Stimulated activated CD4-positive, alpha-beta T cell treated with anti-CD3 and anti-CD28 coated beads, TNF-alpha, amount 100 ng/mL, for 48 hours (primary cell): ENCODE measurements around the gene LPAR4.
"Not testable (repeated sequence)": the region's sequence is repeated elsewhere in the genome, so short reads cannot be mapped to it uniquely, and the experiment has no call there.

Experiments used
- DNase-seq, 3 donors: peaks; one replicate each; pipeline ENCODE4 v3.0.0-alpha.2; 2020; ENCODE audit warnings: low read depth in 3 of 3

LPAR4 gene, protein sequence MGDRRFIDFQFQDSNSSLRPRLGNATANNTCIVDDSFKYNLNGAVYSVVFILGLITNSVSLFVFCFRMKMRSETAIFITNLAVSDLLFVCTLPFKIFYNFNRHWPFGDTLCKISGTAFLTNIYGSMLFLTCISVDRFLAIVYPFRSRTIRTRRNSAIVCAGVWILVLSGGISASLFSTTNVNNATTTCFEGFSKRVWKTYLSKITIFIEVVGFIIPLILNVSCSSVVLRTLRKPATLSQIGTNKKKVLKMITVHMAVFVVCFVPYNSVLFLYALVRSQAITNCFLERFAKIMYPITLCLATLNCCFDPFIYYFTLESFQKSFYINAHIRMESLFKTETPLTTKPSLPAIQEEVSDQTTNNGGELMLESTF

DNA sequence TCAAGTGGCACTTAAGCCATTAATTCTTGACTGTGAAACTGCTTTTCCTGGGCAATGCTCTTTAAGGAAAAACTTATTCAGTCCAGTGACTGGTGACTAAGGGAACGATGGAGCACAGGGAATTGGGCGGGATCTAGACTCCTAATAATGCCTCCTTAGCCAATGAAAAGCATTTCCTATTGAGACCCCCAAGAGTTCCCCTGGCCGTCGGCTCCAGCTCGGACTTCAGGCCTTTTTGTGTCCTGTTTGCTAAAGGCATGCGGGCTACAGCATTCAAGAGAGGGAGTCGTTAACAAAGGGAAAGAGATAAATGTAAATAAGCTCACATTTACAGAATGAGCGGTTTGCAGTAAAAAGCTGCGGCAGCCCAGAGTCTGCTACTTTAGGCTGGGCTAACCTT is at the start of gene LPAR4:
Gene LPAR4, plus strand, starts transcription at position 232 of the 400 bp plus-strand sequence. CDS start 7,150 bp downstream, outside the sequence.
- no peak for DNase-seq

DNA sequence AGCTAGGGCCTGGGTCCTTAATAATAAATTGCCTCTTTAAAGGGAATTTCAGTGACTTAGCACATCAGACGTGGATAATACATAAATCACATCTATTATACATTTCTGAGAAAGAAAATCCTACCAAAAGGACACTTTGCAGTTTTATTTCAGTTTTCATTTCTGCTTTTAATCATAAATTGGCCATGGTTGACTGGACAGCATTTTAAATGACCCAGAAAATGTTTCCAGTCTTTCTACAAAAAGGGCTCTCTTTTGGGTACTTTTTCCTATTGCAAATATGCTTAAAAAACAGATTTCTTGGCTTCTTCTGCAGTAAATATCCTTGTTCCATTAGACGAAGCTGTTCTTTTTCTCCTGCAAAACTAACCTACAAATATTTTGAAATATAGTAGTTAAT is 41.4 kb upstream of the LPAR4 start:
- DNase-seq: no peak

DNA sequence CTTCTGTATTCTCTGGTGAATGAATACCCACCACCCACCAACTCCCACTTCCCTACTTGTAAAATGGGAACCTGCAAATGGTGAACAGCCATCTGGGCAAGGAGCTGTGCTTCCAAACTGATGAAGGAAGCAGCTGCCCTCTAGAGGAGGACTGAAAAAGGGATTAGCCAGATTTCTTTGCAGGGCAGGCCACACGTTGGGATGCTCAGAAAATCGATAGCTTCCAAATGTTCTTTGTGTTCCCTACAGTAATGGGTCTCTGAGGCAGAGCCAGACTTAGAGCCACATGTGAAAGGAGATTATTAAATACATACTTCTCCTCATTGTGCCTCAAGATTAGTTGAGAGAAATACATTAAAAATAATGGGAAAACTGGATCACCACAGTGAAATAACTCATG is 39.3 kb upstream of the LPAR4 start:
- no peak for DNase-seq

DNA sequence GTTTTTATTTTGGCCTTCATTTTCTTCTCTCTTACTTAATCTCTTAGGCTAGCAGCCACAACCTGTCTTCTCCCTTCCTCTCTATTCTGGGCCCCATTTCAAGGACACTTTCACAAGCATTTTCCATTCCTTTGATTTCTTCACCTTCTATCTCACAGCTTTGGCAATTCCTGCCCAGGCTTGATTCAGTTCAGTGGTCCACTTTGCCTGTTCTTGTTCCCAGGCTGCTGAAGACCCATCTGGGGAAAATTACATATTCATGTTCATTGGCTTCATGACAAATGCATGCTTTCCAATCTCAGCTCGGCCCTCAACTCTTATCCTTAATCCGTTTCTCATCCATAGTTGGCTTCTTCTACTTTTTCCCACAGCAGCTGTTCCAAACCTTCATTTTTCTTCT is 38.7 kb upstream of the LPAR4 start:
- DNase-seq: no peak

DNA sequence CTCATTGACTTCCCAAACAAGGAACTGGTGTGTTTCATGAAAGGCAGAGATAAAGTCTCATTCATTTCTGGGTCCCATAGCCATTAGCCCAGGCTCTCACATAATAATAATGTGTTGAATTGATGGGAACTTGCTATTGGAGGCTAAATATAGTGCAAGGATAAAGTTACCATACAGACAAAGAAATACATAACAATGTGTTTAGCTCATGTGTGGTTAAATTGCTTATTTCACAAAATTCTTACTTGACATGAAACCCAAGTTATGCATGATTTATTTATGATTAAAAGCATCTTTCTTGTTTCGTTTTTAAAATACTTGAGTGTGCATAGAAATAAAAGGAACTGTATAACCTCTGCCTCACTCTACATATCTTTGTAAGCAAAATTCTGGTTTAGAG is 37.3 kb upstream of the LPAR4 start:
- no peak for DNase-seq

DNA sequence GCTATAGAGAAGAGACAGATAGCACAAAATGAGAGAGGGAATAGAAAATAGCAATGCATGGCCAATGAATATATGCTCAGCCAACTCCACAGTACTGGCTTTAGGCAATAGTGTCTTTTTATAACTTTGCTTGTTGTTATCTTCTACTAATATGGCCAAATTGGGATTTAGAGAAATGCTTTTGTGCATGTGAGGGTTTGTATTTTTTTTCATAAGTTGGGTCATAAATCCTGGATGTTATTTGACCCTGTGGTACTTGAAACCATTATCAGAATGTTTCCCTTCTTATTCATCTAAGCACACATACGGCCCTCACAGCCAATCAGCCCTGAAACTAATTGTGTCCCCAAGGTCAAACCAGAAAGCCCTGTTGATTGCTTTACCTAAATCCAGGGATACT is 35.2 kb upstream of the LPAR4 start:
- no peak for DNase-seq

DNA sequence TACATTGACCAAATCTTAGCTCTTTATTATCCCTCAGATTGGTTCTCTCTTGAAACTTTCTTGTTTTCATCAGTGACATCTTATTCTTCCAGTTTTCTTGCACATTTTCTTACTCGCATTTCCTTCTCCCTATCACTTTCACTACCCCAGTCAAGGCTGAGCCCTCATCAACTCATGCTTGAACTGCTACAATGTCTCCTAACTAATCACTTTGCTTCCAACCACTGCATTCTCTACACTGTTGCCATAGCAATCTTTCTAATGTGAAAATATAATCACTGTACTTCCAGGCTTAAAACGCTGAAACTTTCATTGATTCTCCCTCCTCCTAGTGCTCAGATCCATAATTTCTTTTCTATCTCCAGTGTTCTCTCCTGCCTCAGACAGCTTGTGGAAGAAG is 22.2 kb upstream of the LPAR4 start:
- no peak for DNase-seq

DNA sequence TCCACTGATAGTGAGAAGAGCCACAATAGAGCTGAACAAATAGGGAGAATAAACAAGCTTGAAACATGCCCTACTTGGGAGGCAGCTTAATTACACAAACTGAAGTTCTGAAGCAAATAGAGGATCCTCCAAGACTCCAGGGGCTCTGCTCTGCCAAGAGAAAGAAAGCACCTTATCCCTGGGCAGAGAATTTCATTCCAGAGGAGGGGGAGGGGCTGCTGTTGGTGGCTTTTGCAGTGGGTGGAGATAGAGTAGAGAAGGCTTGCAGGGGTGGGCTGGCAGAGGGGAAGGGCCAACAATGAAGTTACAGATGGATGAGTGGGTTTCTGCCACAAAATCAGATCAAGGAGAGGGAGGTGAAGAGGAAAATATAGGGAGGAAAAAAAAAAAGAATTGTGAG is 1.0 kb upstream of the LPAR4 start:
- DNase-seq: no peak

DNA sequence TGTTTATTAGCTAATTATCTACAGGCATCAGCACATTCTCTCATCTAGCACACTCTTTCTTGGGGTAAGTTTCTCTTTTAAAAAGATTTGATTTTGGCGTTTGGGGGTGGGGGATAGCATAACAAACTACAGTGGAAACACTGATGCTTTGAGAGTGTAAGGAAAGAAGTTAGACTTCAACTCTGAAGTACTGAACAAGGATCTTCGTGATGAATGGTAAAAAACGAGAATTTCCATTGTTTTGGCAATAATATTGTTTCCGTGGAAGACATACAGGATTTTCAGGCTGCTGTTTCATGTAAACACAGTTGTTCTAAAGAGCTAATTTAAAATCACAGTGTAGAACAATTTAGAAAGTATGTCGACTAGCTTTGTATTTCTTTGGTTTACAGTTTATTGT is 451 bp downstream of the LPAR4 start:
- no peak for DNase-seq

DNA sequence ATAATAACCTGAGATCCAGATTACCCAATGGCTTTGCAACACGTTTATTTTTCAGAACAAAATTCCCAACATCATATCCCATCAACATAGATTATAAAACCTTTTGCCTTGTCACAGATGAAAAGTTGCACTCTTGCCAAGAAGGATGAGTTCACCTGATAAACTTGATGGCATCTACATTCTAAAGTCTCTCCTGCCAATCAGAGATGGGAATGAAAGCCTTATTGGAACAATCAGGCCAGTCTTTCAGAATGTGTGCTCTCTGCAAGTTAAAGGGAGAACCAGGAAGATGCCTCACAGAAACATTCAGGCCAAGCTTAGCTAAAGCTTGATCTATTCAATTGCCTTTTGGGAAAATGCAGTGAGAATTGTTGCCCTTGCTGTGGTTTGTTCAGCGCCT is 1.3 kb downstream of the LPAR4 start:
- DNase-seq: no peak

DNA sequence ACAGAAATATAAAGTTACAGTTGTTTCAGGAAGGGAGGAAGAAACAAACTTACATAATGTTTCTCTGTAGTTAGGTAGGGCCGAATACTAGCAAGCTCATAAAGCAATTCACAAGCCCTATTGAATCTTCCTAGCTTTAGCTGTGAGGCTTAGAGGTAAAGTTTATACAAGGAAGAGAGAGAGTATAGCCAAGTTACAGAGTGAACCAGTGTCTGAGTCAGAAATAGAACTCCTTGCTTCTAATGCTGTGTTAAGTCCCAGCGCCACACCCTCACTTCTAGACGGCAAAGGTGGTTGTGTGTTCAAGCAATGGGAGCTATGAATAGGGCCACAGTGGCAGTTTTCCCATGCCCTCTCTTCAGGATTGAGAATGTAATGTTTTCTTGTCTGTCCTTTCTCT is 6.1 kb downstream of the LPAR4 start:
- DNase-seq: no peak

DNA sequence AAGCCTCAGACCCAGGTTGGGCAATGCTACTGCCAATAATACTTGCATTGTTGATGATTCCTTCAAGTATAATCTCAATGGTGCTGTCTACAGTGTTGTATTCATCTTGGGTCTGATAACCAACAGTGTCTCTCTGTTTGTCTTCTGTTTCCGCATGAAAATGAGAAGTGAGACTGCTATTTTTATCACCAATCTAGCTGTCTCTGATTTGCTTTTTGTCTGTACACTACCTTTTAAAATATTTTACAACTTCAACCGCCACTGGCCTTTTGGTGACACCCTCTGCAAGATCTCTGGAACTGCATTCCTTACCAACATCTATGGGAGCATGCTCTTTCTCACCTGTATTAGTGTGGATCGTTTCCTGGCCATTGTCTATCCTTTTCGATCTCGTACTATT is 7.4 kb downstream of the LPAR4 start:
- no peak for DNase-seq

DNA sequence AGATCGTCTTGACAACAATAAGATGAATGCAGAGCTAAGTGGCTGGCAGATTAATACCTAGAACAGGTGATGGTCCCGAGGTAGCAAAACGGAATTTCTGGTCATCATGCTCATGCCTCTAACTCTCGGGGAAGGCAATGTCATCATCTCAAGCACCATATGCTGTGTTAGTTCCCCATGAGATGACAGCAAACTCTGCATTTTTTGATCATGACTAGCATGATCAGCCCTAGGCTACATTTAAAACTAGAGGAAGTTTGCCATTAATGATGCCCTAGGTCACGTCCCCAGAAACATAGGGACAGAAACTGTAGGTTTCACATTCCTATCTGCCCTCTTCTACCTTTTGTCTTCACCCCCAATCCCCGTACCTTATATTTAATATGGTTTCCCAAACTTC is 11.6 kb downstream of the LPAR4 start:
- DNase-seq: no peak

DNA sequence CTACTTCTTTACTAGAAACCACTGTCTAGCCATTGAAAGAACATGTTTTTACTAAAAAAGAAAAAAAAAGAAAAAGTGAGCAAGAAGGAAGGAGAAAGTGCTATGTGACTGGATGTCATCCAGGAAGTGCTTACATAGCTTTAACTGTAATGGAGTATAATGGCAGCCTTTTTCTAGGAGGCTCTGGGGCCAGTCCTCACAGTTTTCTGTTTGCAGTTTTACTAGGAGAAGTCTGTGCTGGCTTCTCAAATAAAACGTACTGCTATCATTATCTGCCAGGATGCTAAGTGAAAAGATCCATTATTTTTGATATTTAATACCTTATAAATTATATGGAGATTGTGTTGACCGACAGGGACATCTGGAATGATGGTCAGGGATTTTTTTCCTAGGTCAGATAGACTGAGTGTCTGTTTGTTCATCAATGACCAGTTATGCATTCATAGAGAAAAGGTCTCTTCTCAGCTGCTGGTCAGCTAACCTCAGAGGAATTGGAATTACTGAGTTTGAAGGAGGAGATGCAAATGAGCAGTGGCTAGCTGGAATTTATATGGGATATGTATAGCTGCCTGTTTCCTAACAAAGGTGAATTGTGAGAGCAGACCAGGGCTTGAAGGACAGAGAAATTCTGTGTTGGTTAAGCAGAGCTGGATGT is 21.7 kb downstream of the LPAR4 start:
- DNase-seq: no peak

DNA sequence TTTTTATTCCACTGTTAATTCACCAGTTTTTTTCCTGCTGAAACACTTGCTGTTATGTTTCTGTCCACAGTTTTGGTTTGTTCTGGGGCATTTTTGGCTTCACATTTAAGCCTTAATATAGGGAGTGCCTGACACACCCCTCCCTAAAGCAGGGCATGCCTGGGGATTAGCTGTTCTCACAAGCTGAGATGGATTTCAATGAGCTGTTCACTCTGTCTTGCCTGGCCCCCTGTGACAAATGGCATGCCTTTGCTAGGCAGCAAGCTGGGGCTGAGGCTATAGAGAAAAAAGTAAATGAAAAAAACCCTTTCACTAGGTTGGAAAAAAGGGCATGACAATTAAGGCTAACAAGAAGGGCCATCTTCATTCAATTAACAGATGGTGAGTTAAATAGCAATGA is 22.4 kb downstream of the LPAR4 start:
- DNase-seq: no peak

DNA sequence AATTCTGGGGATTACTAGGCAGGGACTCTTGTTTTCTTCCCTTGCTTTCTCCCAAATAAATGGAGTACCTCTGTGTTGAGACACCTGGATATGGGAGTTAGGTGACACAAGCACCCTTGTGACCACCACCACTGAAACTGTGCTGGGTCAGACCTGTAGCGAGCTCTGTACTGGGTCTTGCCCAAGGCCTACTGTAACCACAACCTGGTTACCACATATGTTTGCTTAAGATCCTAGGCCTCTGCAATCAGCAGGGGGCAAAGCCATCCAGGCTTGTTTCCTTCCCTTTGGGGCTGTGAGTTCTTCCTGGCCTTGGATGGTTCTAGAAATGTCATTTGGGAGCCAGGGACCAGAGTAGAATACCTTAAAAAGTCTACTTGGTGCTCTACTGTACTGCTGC is 49.4 kb downstream of the LPAR4 start:
- no peak for DNase-seq

DNA sequence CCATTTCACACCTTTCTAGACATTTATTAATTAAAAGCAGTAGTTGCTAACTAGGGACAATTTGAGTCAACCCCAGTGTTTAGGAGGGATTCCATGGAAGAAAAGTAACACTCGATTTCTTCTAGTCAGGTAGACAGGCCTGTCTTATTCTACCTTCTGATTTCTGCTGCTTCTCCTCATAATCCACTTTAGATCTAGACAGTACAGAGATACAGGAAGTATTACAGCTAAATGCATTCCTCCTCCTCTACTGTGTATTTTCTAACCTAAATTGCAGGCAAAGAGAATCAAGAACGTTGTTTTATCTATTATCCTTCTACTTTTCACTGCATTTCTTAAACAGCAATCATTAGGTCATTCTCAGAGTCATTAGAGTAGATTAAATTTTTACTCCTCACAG is 52.6 kb downstream of the LPAR4 start:
- DNase-seq: no peak

DNA sequence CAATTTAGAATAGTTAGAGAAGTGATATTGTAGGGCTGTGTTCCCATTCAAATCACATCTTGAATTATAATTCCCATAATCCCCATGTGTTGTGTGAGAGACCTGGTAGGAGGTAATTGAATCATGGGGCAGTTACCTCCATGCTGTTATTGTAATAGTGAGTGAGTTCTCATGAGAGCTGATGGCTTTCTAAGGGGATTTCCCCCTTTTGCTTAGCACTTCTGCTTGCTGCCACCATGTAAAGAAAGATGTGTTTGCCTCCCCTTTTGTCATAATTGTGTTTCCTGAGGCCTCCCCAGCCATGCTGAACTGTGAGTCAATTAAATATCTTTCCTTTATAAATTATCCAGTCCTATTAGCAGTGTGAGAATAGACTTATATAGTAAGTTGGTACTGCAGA is 53.2 kb downstream of the LPAR4 start:
- DNase-seq: no peak

DNA sequence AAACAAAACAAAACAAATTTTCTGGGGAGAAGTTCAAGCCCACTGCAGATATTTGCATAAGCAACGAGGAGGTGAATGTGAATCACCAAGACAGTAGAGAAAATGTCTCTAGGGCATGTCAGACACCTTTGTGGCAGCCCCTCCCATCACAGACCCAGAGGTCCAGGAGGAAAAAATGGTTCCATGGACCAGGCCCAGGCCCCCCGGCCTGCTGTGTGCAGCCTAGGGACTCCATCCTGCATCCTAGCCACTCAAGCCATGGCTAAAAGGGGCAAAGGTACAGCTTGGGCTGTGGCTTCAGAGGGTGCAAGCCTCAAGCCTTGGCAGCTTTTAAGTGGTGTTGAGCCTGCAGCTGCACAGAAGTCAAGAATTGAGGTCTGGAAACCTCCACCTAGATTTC is 54.0 kb downstream of the LPAR4 start:
- no peak for DNase-seq

DNA sequence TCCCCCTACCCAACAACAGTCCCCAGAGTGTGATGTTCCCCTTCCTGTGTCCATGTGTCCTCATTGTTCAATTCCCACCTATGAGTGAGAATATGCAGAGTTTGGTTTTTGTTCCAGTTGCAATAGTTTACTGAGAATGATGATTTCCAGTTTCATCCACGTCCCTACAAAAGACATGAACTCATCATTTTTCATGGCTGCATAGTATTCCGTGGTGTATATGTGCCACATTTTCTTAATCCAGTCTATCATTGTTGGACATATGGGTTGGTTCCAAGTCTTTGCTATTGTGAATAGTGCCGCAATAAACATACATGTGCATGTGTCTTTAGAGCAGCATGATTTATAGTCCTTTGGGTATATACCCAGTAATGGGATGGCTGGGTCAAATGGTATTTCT is 55.0 kb downstream of the LPAR4 start:
- not testable (repeated sequence) for DNase-seq
